ENCODE measurements around the gene HMGB1.

GRCh38 chr13:30466841-30467252, 1.1 kb upstream of the HMGB1 start:
- TF ChIP-seq GATA2 (IDR thresholded peaks at IDR 0.05; ENCODE audit: low read depth, low read length) = no peak
- no peak for TF ChIP-seq GATA3 (IDR thresholded peaks at IDR 0.05; ENCODE audit: low read depth, low read length)

Measured in SH-SY5Y (cell line).